ENCODE data around the gene TAL2. TPM values are rescaled to one million over a fixed set of nuclear protein-coding genes. Genes with fewer than 3 reads are reported as not detected.

TAL2 gene
- total and polyA plus RNA-seq, 10 of the 15 experiments (the other 5 are each of a cell fraction or from before 2014, with no cell fraction given): 0.16 to 0.51 (median 0.34) TPM; not detected in 1

GRCh38 chr9:105694848-105695581 lies 32.8 kb downstream of the TAL2 start (continued):
- TF ChIP-seq ZBTB4 (CRISPR knock-in tag; IDR thresholded peaks at IDR 0.05) (no peak), ZNF207 (IDR thresholded peaks at IDR 0.05; ENCODE audit: borderline replicate concordance) (no peak), KLF5 (IDR thresholded peaks at IDR 0.05; ENCODE audit: partially characterized antibody) (no peak), HDGF (IDR thresholded peaks at IDR 0.05) (no peak), CHD4 (IDR thresholded peaks at IDR 0.05) (no peak), GATAD2B (conservative IDR thresholded peaks at IDR 0.05; ENCODE audit: low read depth) (peak; percentile 76), SMAD5 (IDR thresholded peaks at IDR 0.05; ENCODE audit: low read depth) (no peak), CEBPB (IDR thresholded peaks at IDR 0.05; ENCODE audit: borderline replicate concordance in 1 of 2, low read depth in 2 of 2, low read length in 2 of 2) (no peak), USF1 (IDR thresholded peaks at IDR 0.05; ENCODE audit: borderline replicate concordance, extremely low read length, insufficient read depth, low read depth, low read length) (no peak), HDAC2 (IDR thresholded peaks at IDR 0.05) (0 out of 2 replicates have a peak, but pooled peaks have one; percentile 85), POLR2A (IDR thresholded peaks at IDR 0.05; ENCODE audit: low read depth, low read length) (no peak), ETV6 (conservative IDR thresholded peaks at IDR 0.05 in 1 of 2, IDR thresholded peaks at IDR 0.05 in 1 of 2; ENCODE audit: borderline replicate concordance in 1 of 2, low read depth in 1 of 2) (no peak), NKRF (conservative IDR thresholded peaks at IDR 0.05) (peak; percentile 47; the same call in 1 of the 2 replicates), JUND (IDR thresholded peaks at IDR 0.05; ENCODE audit: low read depth, low read length) (no peak), SMAD1 (IDR thresholded peaks at IDR 0.05; ENCODE audit: low read depth, partially characterized antibody) (no peak), MTA2 (IDR thresholded peaks at IDR 0.05; ENCODE audit: low read depth) (no peak), KAT2A (conservative IDR thresholded peaks at IDR 0.05; ENCODE audit: control insufficient read depth, low read depth, low read length) (no peak), TARDBP (IDR thresholded peaks at IDR 0.05; ENCODE audit: borderline replicate concordance) (no peak), E4F1 (IDR thresholded peaks at IDR 0.05; ENCODE audit: borderline replicate concordance, partially characterized antibody) (no peak), ATF2 (IDR thresholded peaks at IDR 0.05; ENCODE audit: low read length) (no peak)
